RWPE2 (cell line): ENCODE measurements around the gene TDRD10.

ENCODE experiments used
- ATAC-seq: fragments of 200-7000 bp; cut with Tn5 transposase; 3 replicates; pipeline ENCODE4 v1.9.1; 2021; ENCODE audit warnings: low read depth
- DNase-seq: peaks from one replicate; pipeline ENCODE4 v3.0.0-alpha.2; 2020; ENCODE audit warnings: low spot score
- H3K27ac ChIP-seq: fragments of 450-650 bp; 2 replicates; pipeline ENCODE4 v1.5.1; 2017; ENCODE audit warnings: mild to moderate bottlenecking; ENCODE audit not compliant: poor library complexity, severe bottlenecking
- H3K27me3 ChIP-seq: fragments of 250-450 bp; sonication (Bioruptor Pico); 2 replicates; pipeline ENCODE4 v1.5.1; 2021; ENCODE audit warnings: mild to moderate bottlenecking, moderate library complexity; ENCODE audit not compliant: insufficient read depth, poor library complexity, severe bottlenecking
- H3K36me3 ChIP-seq: fragments of 250-450 bp; sonication (Bioruptor Pico); 2 replicates; pipeline ENCODE4 v1.5.1; 2020; ENCODE audit warnings: low read depth, mild to moderate bottlenecking, moderate library complexity
- H3K4me1 ChIP-seq: fragments of 250-450 bp; sonication (Bioruptor Pico); 2 replicates; pipeline ENCODE4 v1.5.1; 2021; ENCODE audit warnings: mild to moderate bottlenecking, moderate library complexity; ENCODE audit not compliant: insufficient read depth, poor library complexity, severe bottlenecking
- H3K4me3 ChIP-seq: fragments of 250-450 bp; sonication (Bioruptor Pico); 2 replicates; pipeline ENCODE4 v1.5.1; 2021; ENCODE audit warnings: mild to moderate bottlenecking, moderate library complexity; ENCODE audit not compliant: severe bottlenecking
- H3K9me3 ChIP-seq: fragments of 250-450 bp; sonication (Bioruptor Pico); 2 replicates; pipeline ENCODE4 v1.5.1; 2021; ENCODE audit warnings: mild to moderate bottlenecking, moderate library complexity; ENCODE audit not compliant: severe bottlenecking
- TF ChIP-seq, protein P1 (sequence below): fragments of 450-650 bp; IDR thresholded peaks from one replicate; pipeline ENCODE4 v1.5.1; 2017; ENCODE audit warnings: mild to moderate bottlenecking, moderate library complexity; ENCODE audit not compliant: poor library complexity, severe bottlenecking

Gene TDRD10

DNA sequence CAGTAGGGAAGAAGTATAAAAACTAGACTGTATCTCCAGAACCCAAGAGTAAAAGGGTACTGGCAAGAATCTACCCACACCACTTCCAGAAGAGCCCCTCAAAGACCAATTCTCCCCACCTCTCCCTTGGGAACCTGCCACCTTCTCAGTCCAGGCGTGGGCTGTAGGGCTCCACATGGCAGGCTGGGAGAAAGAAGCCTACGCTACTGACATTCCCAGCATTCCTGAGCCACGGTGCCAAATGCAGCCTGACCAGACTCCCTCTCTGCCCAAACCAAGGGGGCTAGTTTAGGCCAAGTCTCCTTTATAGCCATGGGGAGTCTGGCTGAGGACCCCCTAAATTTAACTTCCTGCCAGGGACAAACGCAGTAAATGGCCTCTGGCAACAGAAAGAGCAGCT, 54.4 kb downstream of the TDRD10 start:
- peak overlapping the region; percentile 76 for H3K4me3 ChIP-seq
- no peaks in the 10 kb centered on the region for H3K27me3 ChIP-seq
- H3K9me3 ChIP-seq = no peaks in the 10 kb centered on the region
- H3K36me3 ChIP-seq = peaks cover 49% of the 10 kb centered on the region
- H3K27ac ChIP-seq = peak overlapping the region; percentile 83
- ATAC-seq (no peak), DNase-seq (no peak)
- H3K4me1 ChIP-seq = peaks cover 8% of the 10 kb centered on the region
- TF ChIP-seq, protein P1, sequence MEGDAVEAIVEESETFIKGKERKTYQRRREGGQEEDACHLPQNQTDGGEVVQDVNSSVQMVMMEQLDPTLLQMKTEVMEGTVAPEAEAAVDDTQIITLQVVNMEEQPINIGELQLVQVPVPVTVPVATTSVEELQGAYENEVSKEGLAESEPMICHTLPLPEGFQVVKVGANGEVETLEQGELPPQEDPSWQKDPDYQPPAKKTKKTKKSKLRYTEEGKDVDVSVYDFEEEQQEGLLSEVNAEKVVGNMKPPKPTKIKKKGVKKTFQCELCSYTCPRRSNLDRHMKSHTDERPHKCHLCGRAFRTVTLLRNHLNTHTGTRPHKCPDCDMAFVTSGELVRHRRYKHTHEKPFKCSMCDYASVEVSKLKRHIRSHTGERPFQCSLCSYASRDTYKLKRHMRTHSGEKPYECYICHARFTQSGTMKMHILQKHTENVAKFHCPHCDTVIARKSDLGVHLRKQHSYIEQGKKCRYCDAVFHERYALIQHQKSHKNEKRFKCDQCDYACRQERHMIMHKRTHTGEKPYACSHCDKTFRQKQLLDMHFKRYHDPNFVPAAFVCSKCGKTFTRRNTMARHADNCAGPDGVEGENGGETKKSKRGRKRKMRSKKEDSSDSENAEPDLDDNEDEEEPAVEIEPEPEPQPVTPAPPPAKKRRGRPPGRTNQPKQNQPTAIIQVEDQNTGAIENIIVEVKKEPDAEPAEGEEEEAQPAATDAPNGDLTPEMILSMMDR = no peak

DNA sequence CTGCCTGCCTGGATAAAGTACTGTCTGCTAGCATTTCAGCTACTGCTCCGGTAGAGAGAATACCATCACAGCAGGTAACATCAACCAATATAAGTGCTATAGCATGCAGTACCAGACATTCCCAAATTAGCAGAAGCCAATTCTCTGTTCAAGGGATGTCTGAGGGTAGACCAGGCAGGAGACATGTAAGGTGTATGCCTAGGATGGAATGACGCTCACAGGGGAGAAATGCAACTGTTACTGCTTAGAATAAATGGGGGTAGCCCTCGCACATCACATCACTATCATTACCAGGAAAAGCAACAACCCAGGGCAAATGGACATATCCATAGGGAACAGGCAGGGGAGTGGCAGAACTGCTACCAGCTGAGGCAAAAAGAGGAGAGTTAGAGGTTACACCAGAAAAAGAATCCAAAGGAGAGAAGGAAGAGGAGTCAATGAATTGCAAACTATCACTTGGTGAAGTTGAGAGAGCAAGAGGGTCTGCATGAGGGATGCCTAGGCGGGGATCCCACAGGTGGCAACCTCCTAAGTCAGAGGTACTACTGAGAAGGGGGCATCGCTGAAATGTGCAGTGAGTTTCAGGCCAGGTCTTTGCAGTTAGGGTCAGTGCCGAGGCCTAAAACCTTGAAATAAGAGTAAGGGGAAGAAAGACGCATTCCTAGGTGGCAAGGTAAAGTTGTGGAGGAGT, 55.4 kb downstream of the TDRD10 start:
- Histone ChIP-seq H3K27me3 (no peaks in the 10 kb centered on the region), H3K4me1 (peaks cover 8% of the 10 kb centered on the region), H3K4me3 (peak overlapping the region; percentile 76), H3K9me3 (no peaks in the 10 kb centered on the region), H3K27ac (peak overlapping the region; percentile 83), H3K36me3 (peaks cover 39% of the 10 kb centered on the region)
- no peak for ATAC-seq
- no peak for DNase-seq
- TF ChIP-seq, protein P1 = no peak

DNA sequence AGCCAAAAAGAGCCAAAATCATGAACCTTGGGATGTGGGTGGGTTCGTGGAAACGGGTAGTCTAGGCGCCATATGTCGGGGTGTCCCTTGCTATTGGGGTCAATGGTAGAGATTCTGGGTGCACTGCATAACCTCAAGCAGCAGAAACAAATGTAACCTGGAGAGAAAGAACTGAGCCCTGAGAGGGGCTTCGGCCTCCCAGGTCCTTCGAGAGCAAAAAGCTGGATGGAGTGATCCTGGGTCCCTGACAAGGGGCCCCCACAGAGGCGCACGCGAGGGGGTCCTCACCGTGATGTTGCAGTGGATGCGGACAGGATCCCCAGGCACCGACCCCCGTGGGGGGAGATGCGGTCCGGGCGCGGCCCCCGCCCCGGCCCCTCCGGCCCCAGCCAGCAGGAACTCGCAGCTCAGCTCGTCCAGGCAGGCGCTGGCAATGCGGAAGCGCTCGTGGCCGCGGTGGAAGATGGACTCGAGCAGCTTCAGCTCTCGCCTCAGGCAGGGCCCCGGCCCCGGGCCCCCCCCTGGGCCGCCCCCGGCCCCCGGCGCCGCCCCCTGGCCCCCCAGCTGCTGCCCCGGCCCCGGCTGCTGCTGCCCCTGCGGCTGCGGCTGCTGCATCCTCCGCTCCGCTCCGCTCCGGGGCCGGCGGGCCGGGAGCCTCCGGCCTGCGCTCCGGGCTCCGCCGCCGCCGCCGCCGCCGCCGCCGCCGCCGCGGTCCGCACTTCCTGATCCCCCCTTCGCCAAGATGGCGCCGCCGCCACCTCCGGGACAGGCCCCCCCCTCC, 56.1 kb downstream of the TDRD10 start, which contains the start of gene UBE2Q1:
Gene UBE2Q1 (minus strand): TSS at position 724 of the 781 bp plus-strand sequence. CDS start 109 bp downstream, at position 615.
- no peak for ATAC-seq

DNA sequence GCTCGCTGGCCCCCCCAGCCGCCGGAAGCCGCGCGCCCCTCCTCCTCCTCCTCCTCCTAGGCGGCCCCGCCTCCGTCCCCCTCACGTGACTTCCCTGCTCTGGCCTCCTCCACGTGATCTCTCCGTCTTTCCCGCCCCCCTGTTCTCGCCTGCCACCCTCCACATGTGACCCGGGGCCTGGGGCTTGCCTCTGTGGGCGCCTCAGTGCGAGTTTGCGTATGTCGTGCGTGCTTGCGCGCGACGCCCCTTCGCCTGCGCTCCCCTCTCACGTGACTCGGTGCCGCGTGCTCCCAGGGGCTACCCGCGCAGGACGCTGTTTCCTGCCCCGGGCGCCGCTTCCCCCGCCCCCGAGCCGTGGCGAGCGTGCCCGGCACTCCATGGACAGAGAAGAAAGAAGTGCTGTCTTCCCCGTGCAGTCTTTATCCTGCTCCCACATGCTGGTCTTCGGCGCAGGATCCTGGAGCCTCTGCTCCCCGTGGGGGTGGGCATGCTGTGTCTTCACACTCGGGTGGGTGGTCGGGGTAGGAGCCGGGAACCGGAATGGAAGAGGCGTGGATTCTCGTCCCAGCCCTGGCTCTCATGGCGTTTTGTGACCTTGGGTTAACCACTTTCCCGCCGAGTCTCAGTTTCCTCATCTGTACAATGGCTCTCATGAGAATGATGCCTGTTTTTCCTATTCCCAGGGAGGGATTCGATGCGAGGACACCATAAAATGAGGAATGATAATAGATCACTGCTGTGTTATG, 56.9 kb downstream of the TDRD10 start:
- ATAC-seq = peak; percentile 88
- DNase-seq = peak; percentile 98
- Histone ChIP-seq H3K4me1 (peaks cover 8% of the 10 kb centered on the region), H3K27me3 (no peaks in the 10 kb centered on the region), H3K36me3 (peaks cover 24% of the 10 kb centered on the region), H3K4me3 (peak overlapping the region; percentile 76), H3K27ac (peak overlapping the region; percentile 83), H3K9me3 (no peaks in the 10 kb centered on the region)
- TF ChIP-seq, protein P1 = no peak

More for the DNA sequence above, 56.1 kb downstream of the TDRD10 start, which contains the start of gene UBE2Q1:
- Histone ChIP-seq H3K4me3 (peak within 1 kb of the TSS; percentile 76), H3K4me1 (peaks cover 8% of the 10 kb centered on the region), H3K27ac (peak within 1 kb of the TSS; percentile 83), H3K36me3 (peaks cover 31% of the 10 kb centered on the region), H3K9me3 (no peaks in the 10 kb centered on the region), H3K27me3 (no peaks in the 10 kb centered on the region)
- TF ChIP-seq, protein P1 = no peak
- DNase-seq = no peak
